ENCODE measurements around the gene TRANK1. TPM values are rescaled to one million over a fixed set of nuclear protein-coding genes. Genes with fewer than 3 reads are reported as not detected.

TRANK1 gene
- total RNA-seq, 2 donors from 2014 or later = 9.4 to 17.4 TPM

GRCh38 chr3:36867810-36868209 lies 77.0 kb downstream of the TRANK1 start:
- no peaks in the 10 kb centered on the region for H3K4me1 ChIP-seq (replicated peaks)
- H3K4me3 ChIP-seq = no peak overlapping the region
- H3K9me3 ChIP-seq = no peaks in the 10 kb centered on the region
- TF ChIP-seq POLR2AphosphoS5 (IDR thresholded peaks at IDR 0.05) (no peak), POLR2A (IDR thresholded peaks at IDR 0.05) (no peak), CTCF (IDR thresholded peaks at IDR 0.05) (no peak)
- intact Hi-C loops (cut with DNase I) = loop anchor here (2.0 kb wide), 1 partner anchor 139 kb away; no protein-coding TSS in a partner anchor
- H3K27me3 ChIP-seq (replicated peaks; ENCODE audit: insufficient read depth) = no peaks in the 10 kb centered on the region
- no peaks in the 10 kb centered on the region for H3K36me3 ChIP-seq
- WGBS = 84% methylated on average over 7 of the region's 7 CpGs
- no peak for DNase-seq (ENCODE audit: low spot score)
- H3K27ac ChIP-seq = no peak overlapping the region

- Histone ChIP-seq H3K4me1 (replicated peaks) (no peaks in the 10 kb centered on the region), H3K4me3 (no peak overlapping the region), H3K36me3 (no peaks in the 10 kb centered on the region), H3K27ac (no peak overlapping the region), H3K27me3 (replicated peaks; ENCODE audit: insufficient read depth) (no peaks in the 10 kb centered on the region), H3K9me3 (no peaks in the 10 kb centered on the region)
- WGBS = 93% methylated on average over 2 of the region's 2 CpGs
- intact Hi-C loops (cut with DNase I) = no loop called here
- TF ChIP-seq POLR2AphosphoS5 (IDR thresholded peaks at IDR 0.05) (no peak), CTCF (IDR thresholded peaks at IDR 0.05) (no peak), POLR2A (IDR thresholded peaks at IDR 0.05) (no peak)
- no peak for DNase-seq (ENCODE audit: low spot score)
Measured at GRCh38 chr3:36866368-36866767, 78.5 kb downstream of the TRANK1 start.

GRCh38 chr3:36864180-36865053 lies 80.4 kb downstream of the TRANK1 start:
- TF ChIP-seq CTCF (IDR thresholded peaks at IDR 0.05) (no peak), POLR2A (IDR thresholded peaks at IDR 0.05) (no peak), POLR2AphosphoS5 (IDR thresholded peaks at IDR 0.05) (no peak)
- Histone ChIP-seq H3K4me3 (no peak overlapping the region), H3K9me3 (no peaks in the 10 kb centered on the region), H3K4me1 (replicated peaks) (no peaks in the 10 kb centered on the region), H3K27me3 (replicated peaks; ENCODE audit: insufficient read depth) (no peaks in the 10 kb centered on the region), H3K36me3 (no peaks in the 10 kb centered on the region), H3K27ac (no peak overlapping the region)
- DNase-seq (ENCODE audit: low spot score) = no peak
- 87% methylated on average over 5 of the region's 5 CpGs for WGBS
- intact Hi-C loops (cut with DNase I) = no loop called here

GRCh38 chr3:36862076-36862755 lies 82.6 kb downstream of the TRANK1 start:
- no peak for TF ChIP-seq CTCF (IDR thresholded peaks at IDR 0.05)
- no peak for TF ChIP-seq POLR2AphosphoS5 (IDR thresholded peaks at IDR 0.05)
- no peak for TF ChIP-seq POLR2A (IDR thresholded peaks at IDR 0.05)
- WGBS = 98% methylated on average over 5 of the region's 5 CpGs
- H3K27ac ChIP-seq = no peak overlapping the region
- no peak for DNase-seq (ENCODE audit: low spot score)
- no peak overlapping the region for H3K4me3 ChIP-seq
- intact Hi-C loops (cut with DNase I) = no loop called here
- H3K36me3 ChIP-seq = peaks cover 0 to 7% of the 10 kb centered on the region in 2 donors
- no peaks in the 10 kb centered on the region for H3K9me3 ChIP-seq
- H3K27me3 ChIP-seq (replicated peaks; ENCODE audit: insufficient read depth) = no peaks in the 10 kb centered on the region
- H3K4me1 ChIP-seq (replicated peaks) = no peaks in the 10 kb centered on the region

Measured in prostate gland (tissue), 2 donors.